Measurements from ENCODE around the gene GPHA2. TPM values are rescaled to one million over a fixed set of nuclear protein-coding genes. Genes with fewer than 3 reads are reported as not detected.

The GPHA2 gene
- total and polyA plus RNA-seq, 7 donors: not detected

DNA sequence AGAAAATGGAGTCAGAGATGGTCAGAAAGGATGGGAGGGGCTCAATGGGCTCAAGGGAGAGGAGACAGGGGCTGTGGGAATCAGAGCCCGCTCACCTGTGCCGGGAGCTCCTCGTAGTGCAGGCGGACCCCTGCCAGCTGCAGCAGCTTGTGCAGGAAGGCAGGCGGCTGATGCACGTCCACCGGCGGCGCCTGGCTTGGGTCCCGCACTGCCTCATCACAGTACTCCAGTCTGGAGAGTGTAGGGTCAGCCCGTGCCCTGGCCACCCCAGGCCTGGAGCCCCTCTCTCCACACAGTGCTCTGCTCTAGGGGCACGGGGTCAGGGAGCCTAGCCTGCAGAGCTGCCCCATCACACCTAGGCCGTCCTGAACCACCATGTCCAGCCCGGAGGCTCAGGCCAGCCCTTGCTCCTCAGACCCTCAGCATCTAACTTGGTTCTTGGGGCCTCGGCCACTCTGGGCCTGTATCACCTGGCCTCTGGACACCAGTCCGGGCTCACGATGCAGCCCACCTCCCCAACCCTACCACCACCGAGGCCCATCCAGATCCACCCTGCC, 22.4 kb downstream of the GPHA2 start:
- Histone ChIP-seq H3K9me3 (no peaks in the 10 kb centered on the region), H3K4me1 (peaks cover 18% of the 10 kb centered on the region), H3K4me3 (no peak overlapping the region), H3K36me3 (ENCODE audit: insufficient read depth in 1 of 2, low read depth in 1 of 2) (peaks cover 6 to 63% of the 10 kb centered on the region in 2 donors), H3K27me3 (ENCODE audit: insufficient read depth in 3 of 3, low read length in 2 of 3) (no peaks in the 10 kb centered on the region), H3K27ac (no peak overlapping the region)
- TF ChIP-seq, protein P1, sequence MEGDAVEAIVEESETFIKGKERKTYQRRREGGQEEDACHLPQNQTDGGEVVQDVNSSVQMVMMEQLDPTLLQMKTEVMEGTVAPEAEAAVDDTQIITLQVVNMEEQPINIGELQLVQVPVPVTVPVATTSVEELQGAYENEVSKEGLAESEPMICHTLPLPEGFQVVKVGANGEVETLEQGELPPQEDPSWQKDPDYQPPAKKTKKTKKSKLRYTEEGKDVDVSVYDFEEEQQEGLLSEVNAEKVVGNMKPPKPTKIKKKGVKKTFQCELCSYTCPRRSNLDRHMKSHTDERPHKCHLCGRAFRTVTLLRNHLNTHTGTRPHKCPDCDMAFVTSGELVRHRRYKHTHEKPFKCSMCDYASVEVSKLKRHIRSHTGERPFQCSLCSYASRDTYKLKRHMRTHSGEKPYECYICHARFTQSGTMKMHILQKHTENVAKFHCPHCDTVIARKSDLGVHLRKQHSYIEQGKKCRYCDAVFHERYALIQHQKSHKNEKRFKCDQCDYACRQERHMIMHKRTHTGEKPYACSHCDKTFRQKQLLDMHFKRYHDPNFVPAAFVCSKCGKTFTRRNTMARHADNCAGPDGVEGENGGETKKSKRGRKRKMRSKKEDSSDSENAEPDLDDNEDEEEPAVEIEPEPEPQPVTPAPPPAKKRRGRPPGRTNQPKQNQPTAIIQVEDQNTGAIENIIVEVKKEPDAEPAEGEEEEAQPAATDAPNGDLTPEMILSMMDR (IDR thresholded peaks at IDR 0.05): no peak
- intact Hi-C loops (cut with DNase I): no loop called here
- ATAC-seq: no peak
- 84 to 91% (median 90%) methylated on average over 17 to 18 of the region's 18 CpGs for WGBS, 3 donors
- DNase-seq: no peak

DNA sequence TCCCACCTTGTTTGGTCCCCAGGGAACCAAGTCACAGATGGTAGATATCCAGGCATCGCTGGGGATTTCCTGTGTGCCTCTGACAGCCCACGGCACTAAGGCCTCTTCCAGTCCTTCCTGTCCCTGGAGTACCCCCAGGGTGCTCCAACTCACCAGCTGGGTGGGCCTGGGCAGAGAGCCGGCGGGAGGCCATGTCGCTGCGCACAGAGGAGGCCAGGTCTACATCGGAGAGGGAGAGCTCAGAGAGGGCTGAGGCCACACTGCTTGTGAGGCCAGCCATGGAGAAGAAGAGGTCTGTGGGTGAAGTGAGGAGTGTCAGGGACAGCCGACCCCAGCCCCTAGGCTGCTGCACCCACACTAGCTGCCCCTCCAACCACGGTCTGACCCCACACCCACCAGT, 24.0 kb downstream of the GPHA2 start:
- peaks cover 10 to 79% of the 10 kb centered on the region in 2 donors for H3K36me3 ChIP-seq (ENCODE audit: insufficient read depth in 1 of 2, low read depth in 1 of 2)

DNA sequence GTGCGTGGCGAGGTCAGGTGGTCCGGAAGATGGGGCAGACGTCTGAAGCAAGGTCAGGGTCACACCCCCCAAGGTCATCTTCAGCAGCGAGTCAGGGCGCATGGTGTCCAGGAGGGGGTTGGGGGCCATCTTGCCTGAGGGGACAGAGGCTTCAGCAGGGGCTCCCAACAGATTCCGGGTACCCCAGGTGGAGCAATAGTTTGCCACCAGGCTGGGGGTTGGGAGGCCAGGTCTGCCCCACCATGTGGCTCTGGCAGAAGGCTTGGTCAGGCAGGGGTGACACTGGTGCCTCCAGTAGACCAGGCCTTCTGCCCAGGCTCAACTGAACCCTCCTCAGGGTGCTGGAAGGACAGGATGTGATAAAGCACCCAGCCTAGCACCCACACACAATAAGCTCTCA, 24.6 kb downstream of the GPHA2 start:
- Histone ChIP-seq H3K9me3 (no peaks in the 10 kb centered on the region), H3K4me1 (peaks cover 11% of the 10 kb centered on the region), H3K27ac (no peak overlapping the region), H3K27me3 (ENCODE audit: insufficient read depth in 3 of 3, low read length in 2 of 3) (no peaks in the 10 kb centered on the region), H3K4me3 (no peak overlapping the region), H3K36me3 (ENCODE audit: insufficient read depth in 1 of 2, low read depth in 1 of 2) (peaks cover 11 to 84% of the 10 kb centered on the region in 2 donors)
- WGBS, 3 donors: 85 to 88% (median 88%) methylated on average over 7 of the region's 7 CpGs
- DNase-seq: no peak
- TF ChIP-seq, protein P1 (IDR thresholded peaks at IDR 0.05): no peak
- intact Hi-C loops (cut with DNase I): no loop called here
- ATAC-seq: no peak

More for the DNA sequence above, 24.0 kb downstream of the GPHA2 start:
- no peak overlapping the region for H3K4me3 ChIP-seq
- no peaks in the 10 kb centered on the region for H3K9me3 ChIP-seq
- intact Hi-C loops (cut with DNase I): no loop called here
- peaks cover 13% of the 10 kb centered on the region for H3K4me1 ChIP-seq
- H3K27me3 ChIP-seq (ENCODE audit: insufficient read depth in 3 of 3, low read length in 2 of 3): no peaks in the 10 kb centered on the region
- H3K27ac ChIP-seq: no peak overlapping the region
- 85 to 88% (median 87%) methylated on average over 7 to 9 of the region's 9 CpGs for WGBS, 3 donors
- DNase-seq (no peak), ATAC-seq (no peak)
- TF ChIP-seq, protein P1 (IDR thresholded peaks at IDR 0.05): no peak

DNA sequence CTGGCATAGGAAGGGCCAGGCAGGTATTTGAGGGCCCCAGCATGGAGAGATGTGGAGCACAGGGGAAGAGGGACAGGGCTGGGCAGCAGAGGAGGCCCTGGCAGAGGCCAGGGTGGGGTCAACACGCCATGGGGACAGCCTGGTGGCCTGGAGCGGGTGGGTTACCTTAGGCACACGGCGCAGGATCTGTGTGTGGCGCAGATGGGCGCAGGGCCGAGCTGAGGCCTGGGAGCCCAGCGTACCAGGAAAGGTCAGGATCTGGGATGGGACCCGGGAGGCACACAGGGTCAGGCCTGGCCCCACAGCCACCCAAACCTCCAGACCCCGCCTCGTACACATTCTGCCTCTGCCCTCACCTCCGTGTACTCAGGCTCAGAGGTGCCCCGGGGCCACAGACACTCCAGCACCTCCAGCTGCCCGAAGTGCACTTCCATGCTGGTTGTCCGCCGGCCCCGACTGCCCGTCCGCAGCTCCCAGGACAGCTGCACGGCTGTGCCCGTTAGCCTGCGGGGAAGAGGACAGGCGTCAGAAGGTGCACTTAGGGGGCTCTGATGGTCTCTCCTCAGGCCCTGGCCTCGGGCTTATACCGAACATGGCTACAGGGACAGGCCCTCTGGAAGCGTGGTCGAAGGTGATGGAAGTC, 25.1 kb downstream of the GPHA2 start:
- H3K4me1 ChIP-seq: peaks cover 5% of the 10 kb centered on the region
- intact Hi-C loops (cut with DNase I): no loop called here
- ATAC-seq: no peak
- no peak for DNase-seq
- no peak overlapping the region for H3K4me3 ChIP-seq
- H3K9me3 ChIP-seq: no peaks in the 10 kb centered on the region
- WGBS, 3 donors: 94 to 95% (median 94%) methylated on average over 20 to 27 of the region's 27 CpGs
- H3K36me3 ChIP-seq (ENCODE audit: insufficient read depth in 1 of 2, low read depth in 1 of 2): peaks cover 14 to 90% of the 10 kb centered on the region in 2 donors
- H3K27me3 ChIP-seq (ENCODE audit: insufficient read depth in 3 of 3, low read length in 2 of 3): no peaks in the 10 kb centered on the region
- no peak overlapping the region for H3K27ac ChIP-seq
- TF ChIP-seq, protein P1 (IDR thresholded peaks at IDR 0.05): no peak

Measured in psoas muscle (tissue), 8 donors.